Neural crest cell (in vitro differentiated cells): Measurements from ENCODE around the gene GGT5. TPM values are rescaled to one million over a fixed set of nuclear protein-coding genes. Genes with fewer than 3 reads are reported as not detected.

Experiments
- DNase-seq: peaks from one replicate; pipeline ENCODE4 v3.0.0; 2021; ENCODE audit warnings: low read depth, mixed read lengths, low spot score
- H3K27ac Mint-ChIP-seq: one replicate; pipeline ENCODE4 v1.8.0; 2021; ENCODE audit warnings: mild to moderate bottlenecking, mixed read lengths; ENCODE audit not compliant: unreplicated experiment
- H3K27me3 Mint-ChIP-seq: 2 replicates; pipeline ENCODE4 v1.8.0; 2021; ENCODE audit warnings: low read depth, mild to moderate bottlenecking, mixed read lengths
- H3K36me3 Mint-ChIP-seq: 2 replicates; pipeline ENCODE4 v1.8.0; 2021; ENCODE audit warnings: low read depth, mild to moderate bottlenecking, mixed read lengths
- H3K4me1 Mint-ChIP-seq: 2 replicates; pipeline ENCODE4 v1.8.0; 2021; ENCODE audit warnings: mixed read lengths
- H3K4me3 Mint-ChIP-seq: one replicate; pipeline ENCODE4 v1.8.0; 2021; ENCODE audit warnings: mild to moderate bottlenecking, mixed read lengths
- H3K9me3 Mint-ChIP-seq: 2 replicates; pipeline ENCODE4 v1.8.0; 2021; ENCODE audit warnings: mixed read lengths
- CTCF ChIP-seq: fragments of 200-600 bp; sonication (generic); conservative IDR thresholded peaks from 2 replicates; pipeline ENCODE4 v1.5.0; 2021; ENCODE audit warnings: antibody characterized with exemption, mild to moderate bottlenecking
- total RNA-seq: library from RNA; stranded (reverse); gene quantifications from 2 replicates; pipeline ENCODE4 v1.2.1, GENCODE V29; 2021

GGT5 gene
- total RNA-seq, 1 donor from 2014 or later, result 0.56 TPM

- no peaks in the 10 kb centered on the region for H3K27me3 Mint-ChIP-seq
- H3K9me3 Mint-ChIP-seq, result no peaks in the 10 kb centered on the region
- H3K4me3 Mint-ChIP-seq, result no peak overlapping the region
- no peak for TF ChIP-seq CTCF
- no peak for DNase-seq
- peaks cover 4% of the 10 kb centered on the region for H3K4me1 Mint-ChIP-seq
- H3K36me3 Mint-ChIP-seq, result no peaks in the 10 kb centered on the region
- H3K27ac Mint-ChIP-seq, result no peak overlapping the region
Observed at GRCh38 chr22:24178021-24178431, 66.9 kb downstream of the GGT5 start.

- Mint-ChIP-seq H3K27me3 (no peaks in the 10 kb centered on the region), H3K9me3 (no peaks in the 10 kb centered on the region), H3K4me1 (peaks cover 4% of the 10 kb centered on the region), H3K27ac (no peak overlapping the region), H3K4me3 (no peak overlapping the region), H3K36me3 (no peaks in the 10 kb centered on the region)
- no peak for TF ChIP-seq CTCF
- DNase-seq, result no peak
Observed at GRCh38 chr22:24177456-24177855, 67.4 kb downstream of the GGT5 start.

GRCh38 chr22:24177045-24177444, 67.8 kb downstream of the GGT5 start:
- DNase-seq, result no peak
- Mint-ChIP-seq H3K4me3 (no peak overlapping the region), H3K9me3 (no peaks in the 10 kb centered on the region), H3K27me3 (no peaks in the 10 kb centered on the region), H3K36me3 (no peaks in the 10 kb centered on the region), H3K27ac (no peak overlapping the region), H3K4me1 (peaks cover 4% of the 10 kb centered on the region)
- no peak for TF ChIP-seq CTCF

GRCh38 chr22:24176630-24177029, 68.3 kb downstream of the GGT5 start:
- Mint-ChIP-seq H3K9me3 (no peaks in the 10 kb centered on the region), H3K4me1 (peaks cover 4% of the 10 kb centered on the region), H3K27ac (no peak overlapping the region), H3K4me3 (no peak overlapping the region), H3K36me3 (no peaks in the 10 kb centered on the region), H3K27me3 (no peaks in the 10 kb centered on the region)
- TF ChIP-seq CTCF, result no peak
- no peak for DNase-seq

GRCh38 chr22:24176040-24176439, 68.8 kb downstream of the GGT5 start:
- Mint-ChIP-seq H3K4me3 (no peak overlapping the region), H3K27ac (peak overlapping the region; percentile 43), H3K27me3 (no peaks in the 10 kb centered on the region), H3K4me1 (peaks cover 4% of the 10 kb centered on the region), H3K36me3 (no peaks in the 10 kb centered on the region), H3K9me3 (no peaks in the 10 kb centered on the region)
- no peak for TF ChIP-seq CTCF
- no peak for DNase-seq
